Stimulated activated CD8-positive, alpha-beta memory T cell treated with anti-CD3 and anti-CD28 coated beads, Interleukin-15, amount 100 ng/mL, for 24 hours (primary cell): ENCODE data around the gene TFB1M.
"Not testable (repeated sequence)": the region's sequence is repeated elsewhere in the genome, so short reads cannot be mapped to it uniquely, and the experiment has no call there.

ENCODE experiments used
- DNase-seq: peaks from one replicate; pipeline ENCODE4 v3.0.0-alpha.2; 2020; ENCODE audit warnings: low read depth

TFB1M gene

GRCh38 chr6:155297669-155298068, 16.6 kb downstream of the TFB1M start:
- DNase-seq: no peak

- no peak for DNase-seq
These were observed 21.6 kb downstream of the TFB1M start for GRCh38 chr6:155292711-155293110.

DNA sequence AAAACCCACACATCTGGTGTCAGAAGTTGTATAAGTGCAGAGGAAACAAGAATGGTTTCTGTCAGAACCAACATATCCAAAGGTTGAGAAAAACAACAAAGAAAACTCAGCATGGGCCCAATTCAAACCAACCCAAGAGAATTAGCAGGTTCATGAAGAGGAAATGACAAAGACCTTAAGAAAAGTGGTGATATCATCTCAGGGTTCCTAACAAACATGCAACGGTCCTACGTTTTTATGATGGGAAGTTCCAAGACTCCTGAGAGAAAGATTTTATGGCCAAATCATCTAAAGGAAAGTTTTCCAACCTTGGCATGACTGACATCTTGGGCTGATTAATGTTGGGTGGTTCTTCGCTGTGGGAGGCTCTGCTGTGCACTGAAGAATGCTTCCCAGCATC, 23.0 kb downstream of the TFB1M start:
- DNase-seq: no peak

- DNase-seq: no peak
These were observed 23.8 kb downstream of the TFB1M start for GRCh38 chr6:155290491-155290890.

DNA sequence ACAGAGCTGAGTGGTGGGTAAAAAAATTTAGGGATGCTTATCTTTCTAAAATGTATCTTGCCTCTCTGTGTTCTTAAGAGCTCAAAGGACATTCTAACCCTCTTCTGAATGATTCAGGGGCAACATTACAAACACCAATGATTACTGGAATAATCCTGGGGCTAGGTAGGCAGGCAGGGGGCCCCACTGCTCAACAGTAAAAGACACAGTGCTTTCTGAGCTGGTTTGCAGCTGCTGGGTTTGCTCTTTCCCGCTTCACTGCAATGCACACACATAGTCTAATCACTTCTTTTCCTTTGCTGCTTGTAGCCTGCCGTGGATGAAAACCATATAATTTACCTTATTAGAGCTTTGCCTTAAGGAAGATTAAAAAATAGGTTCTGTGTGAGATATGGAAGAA, 26.5 kb downstream of the TFB1M start:
- no peak for DNase-seq

DNA sequence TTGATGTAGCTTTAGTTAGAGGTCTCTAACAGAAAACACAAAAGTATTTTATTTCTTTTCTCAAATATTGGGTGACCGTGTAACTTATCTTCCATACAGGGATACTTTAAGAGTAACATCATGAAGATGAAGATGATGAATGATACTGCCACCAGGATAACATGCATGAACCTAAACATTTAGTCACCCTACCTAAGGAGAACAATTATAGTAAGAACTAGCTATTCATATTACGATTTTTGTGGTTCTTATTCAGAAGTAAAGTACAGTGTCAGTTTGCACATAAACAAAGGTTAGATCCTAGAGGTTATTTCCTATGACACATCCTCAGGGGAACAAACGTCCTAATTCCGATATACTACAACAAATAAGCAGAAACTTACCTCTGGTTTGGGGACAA, 29.5 kb downstream of the TFB1M start:
- DNase-seq: no peak

DNA sequence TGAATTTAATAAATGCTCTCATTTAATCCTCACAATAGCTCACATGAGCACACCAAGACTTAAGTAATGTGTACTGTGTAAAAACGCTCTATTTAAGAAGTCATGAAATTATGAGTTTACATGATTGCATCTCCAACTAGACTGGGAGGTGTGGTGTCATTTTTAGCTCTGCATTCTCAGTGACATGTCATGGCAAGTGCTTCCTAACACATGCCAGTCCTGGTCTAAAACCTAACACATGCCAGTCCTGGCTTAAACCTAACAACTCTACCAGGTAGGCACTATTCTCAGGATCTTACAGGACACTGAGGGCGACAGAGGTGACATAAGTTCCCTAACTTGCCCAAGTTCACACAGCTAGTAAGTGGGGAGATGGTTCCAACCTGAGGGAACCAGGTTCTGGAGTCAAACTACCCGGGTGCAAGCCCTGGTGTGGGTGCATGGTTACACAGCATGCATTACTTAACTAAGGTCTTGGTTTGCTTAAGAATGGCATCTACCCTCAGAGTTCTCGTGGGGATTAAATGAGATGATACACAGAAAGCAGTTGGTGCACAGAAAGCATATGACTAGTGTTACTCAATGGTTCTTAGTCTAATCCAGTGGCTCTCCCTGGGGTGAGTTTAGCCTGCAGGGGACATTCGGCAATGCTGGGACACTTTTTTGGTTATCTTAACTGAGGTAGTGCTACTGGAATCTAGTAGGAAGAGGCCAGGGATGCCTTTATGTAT, 35.8 kb downstream of the TFB1M start:
- no peak for DNase-seq

DNA sequence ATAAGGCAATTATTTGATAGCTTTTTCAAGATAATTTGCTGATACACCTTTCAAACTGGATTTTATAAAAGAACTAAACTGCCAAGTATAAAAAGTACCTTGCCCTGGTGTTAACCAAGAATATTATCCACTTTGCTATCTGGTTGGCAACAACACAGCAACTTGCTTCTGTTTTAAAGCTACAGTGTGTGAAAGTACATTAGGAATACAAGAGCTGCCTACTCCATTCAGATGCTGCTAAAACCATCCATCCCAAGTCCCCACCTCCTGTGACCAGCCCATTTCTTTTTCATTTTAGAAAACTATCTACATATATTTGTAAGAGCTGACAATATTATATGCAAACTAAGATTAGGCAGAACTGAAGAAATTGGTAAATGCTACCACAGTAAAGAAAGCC, 37.6 kb downstream of the TFB1M start:
- no peak for DNase-seq

DNA sequence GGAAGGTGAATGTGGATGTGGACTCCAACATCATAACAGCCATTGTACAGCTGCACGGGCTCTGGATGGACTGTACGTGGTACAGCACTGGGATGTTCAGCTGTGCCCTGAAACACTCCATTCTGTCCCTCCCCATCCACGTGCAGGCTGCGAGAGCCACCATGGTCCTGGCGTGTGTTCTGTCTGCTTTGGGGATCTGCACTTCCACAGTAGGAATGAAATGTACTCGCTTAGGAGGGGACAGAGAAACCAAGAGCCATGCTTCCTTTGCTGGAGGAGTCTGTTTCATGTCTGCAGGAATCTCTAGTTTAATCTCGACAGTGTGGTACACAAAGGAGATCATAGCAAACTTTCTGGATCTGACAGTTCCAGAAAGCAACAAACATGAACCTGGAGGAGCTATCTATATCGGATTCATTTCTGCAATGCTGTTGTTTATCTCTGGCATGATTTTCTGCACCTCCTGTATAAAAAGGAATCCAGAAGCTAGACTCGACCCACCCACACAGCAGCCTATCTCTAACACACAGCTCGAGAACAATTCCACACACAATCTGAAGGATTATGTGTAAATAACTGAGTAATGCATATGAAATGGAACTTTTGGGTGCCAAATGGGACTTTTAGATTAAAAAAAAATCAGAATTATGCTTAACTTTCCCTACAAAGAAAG, 38.3 kb downstream of the TFB1M start:
- DNase-seq: no peak

GRCh38 chr6:155274533-155274932, 39.8 kb downstream of the TFB1M start:
- no peak for DNase-seq

GRCh38 chr6:155274106-155274505, 40.2 kb downstream of the TFB1M start:
- no peak for DNase-seq

DNA sequence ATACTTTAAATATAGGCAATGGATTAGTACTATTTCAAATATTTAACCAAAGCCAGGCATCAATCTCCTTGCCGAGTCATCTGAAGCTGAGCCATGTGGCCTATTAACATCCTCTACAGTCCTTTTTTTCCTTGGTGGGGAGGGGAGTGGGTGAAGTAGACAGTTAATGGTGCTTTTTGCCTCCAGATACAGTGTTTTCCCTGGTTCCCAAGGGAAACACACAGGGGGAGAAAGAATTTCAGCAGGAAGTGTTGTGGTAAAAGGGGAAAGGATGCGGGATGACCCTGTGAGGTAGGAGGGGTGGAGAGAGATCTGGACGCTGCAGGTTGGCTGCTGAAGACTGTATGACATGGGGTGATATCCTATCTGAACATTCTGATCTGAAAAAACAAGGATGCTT, 40.9 kb downstream of the TFB1M start:
- no peak for DNase-seq

- no peak for DNase-seq
These were observed 41.7 kb downstream of the TFB1M start for GRCh38 chr6:155272353-155273232.

DNA sequence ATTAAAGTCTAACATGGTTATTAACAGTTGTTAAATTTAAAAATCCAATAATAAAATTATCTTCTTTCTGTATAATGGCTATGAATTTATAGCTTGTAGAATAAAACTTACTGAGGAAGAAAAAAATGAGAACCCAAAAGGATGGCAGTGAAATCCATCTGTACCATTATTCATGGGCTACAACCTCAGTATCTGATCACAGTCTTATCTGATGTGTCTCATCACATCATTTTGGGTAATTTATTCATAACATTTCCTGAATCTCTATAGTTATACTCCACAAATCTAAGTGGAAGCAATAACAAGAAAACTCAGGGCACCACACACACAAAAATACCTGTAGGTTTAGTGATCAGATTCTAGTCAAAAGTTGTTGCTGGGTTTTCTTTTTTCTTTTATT, 43.1 kb downstream of the TFB1M start:
- DNase-seq: no peak

DNA sequence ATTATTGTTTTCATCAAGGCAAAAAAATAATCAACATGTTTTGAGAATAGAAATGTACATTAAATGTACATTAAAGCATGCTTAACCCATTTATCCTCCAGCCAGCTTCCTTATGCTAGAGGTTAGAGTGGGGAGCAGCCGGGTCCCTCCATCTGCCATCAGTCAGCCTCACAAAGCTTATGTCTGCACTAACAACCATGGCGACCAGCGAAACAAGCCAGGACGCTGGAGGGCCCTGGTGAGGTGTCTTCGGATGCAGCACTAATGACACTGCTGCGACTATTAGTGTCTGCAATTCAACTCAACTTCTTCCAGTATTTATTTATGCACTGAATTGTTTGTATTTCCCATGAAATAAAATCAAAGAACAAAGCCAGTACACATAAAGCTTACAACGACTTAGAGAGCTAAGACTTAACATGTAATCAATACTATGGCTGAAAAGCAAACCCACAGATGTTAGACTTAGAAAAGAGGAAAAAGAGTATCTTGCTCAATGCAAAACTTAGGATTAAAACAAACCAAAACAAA, 43.7 kb downstream of the TFB1M start:
- DNase-seq: no peak

DNA sequence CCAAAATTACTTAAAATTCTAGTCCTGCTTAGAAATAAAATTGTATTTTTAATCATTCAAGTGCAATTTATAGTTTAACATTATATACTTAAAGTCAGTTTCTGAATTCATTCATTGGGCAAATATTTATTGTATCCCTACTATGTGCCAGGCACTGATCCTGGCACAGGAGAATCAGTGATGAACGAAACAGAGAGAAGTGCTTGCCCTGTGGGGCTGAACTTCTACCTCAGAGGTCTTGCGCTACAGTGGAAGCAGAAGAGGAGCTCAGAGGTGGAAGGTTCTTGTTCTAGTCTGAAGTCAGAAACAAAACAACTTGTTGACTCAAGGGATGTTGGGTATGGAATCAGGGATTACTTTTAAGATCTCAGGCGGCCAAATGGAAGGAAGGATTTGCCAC, 44.5 kb downstream of the TFB1M start:
- DNase-seq: no peak

- DNase-seq: not testable (repeated sequence)
These were observed 46.0 kb downstream of the TFB1M start for GRCh38 chr6:155268088-155268867.

DNA sequence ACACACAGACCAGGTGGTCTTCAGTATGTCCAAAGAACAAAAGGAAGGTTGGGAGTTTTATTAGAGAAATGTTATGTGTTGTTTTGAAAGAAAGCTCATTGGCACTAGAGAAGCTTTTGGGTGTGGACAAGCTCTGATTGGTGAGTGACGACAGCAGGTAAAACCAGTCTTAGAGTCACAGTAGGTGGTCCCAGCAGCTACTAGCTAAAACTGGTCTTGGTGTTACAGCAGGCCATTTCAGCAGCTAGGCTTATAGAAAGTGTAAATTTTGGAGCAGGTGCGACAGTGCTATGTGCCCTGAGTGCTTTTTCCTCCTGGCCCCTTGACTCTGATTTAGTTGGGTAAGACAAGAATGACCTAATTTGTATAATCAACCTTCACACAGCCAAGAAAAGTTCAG, 46.9 kb downstream of the TFB1M start:
- no peak for DNase-seq

DNA sequence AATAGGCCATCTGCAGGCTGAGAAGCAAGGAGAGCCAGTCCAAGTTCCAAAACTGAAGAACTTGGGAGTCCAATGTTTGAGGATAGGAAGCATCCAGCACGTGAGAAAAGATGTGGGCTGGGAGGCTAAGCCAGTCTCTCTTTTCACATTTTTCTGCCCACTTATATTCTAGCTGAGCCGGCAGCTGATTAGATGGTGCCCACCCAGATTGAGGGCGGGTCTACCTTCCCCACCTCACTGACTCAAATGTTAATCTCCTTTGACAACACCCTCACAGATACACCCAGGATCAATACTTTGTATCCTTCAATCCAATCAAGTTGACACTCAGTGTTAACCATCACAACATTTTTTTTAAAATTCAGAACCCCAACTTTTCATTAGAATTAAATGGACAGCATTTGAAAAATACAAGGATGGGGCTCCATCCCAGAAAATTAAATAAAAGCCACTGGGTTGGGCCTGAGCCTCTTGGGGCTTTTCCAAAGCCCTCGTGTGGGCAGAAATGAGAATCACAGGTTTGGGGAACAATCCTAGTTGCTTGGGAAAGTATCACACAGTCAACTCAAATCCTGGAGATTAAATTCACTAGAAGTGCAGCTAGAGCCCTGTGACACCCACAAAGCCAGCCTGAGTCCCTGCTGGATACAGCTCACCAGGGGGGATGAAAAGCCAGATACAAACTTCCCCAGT, 48.3 kb downstream of the TFB1M start:
- DNase-seq: no peak

DNA sequence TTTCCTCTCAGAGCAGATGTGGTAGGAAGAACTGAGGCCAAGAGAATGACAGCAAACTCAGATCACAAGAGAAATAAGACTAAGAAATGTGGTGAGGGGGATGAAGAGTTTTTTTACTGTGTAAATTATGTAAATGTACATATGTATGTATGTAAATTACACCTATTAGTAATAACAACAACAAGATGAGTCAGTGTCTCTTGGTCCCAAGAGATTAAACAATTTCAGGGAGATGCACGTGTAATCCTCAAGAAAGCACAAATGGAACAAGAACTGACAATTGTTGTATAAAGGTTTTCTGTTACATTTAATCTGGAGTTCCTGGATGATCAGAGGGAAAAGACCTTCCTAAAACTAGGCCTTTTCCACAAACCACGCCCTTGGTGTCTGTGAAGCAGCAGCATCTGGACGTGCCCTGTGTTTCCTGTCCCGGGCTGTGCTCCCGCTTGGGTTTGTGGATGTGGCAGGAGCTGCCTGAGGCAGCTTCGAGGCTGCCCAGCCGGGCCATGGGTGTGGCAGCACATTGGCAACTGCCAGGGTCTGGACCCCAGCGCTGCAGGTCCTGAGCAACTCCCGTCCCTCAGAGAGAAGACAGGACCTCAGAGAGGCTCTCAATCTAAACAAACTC, 49.5 kb downstream of the TFB1M start:
- DNase-seq: no peak
